ENCODE measurements around the gene FAAP100.
A peak's percentile ranks its signal among the peaks of the same experiment; 100 is the strongest.

Gene FAAP100

DNA sequence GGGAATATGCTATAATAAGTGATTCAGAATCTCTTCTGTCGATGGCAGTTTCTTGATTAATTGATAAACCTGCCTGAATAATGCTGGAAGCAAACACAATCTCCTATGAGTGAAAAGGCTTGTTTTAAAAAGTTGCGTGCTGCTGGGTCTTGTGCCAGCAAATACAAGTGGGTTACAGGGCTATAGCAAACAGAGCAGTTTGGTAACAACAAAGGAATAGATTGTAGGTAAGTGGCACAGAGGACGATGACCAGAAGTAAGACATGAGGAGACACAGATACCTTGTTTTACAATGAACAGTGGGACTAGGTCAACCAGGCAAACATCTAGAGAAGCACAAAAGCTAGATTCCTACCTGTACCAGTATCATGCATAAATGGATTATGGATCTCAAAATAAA lies 23.7 kb upstream of the FAAP100 start:
- DNase-seq = no peak

DNA sequence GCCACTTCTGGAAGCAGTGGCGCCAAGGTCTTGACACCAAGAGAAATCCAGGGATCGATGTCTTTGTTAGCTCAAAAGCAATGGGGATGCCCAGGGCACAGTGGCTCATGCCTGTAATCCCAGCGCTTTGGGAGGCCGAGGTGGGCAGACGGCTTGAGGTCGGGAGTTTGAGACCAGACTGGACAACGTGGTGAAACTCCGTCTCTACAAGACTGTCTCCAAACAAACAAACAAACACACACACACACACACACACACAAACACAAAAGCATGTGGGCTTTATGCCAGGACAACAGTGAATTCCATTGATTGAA lies 22.4 kb upstream of the FAAP100 start:
- no peak for DNase-seq

DNA sequence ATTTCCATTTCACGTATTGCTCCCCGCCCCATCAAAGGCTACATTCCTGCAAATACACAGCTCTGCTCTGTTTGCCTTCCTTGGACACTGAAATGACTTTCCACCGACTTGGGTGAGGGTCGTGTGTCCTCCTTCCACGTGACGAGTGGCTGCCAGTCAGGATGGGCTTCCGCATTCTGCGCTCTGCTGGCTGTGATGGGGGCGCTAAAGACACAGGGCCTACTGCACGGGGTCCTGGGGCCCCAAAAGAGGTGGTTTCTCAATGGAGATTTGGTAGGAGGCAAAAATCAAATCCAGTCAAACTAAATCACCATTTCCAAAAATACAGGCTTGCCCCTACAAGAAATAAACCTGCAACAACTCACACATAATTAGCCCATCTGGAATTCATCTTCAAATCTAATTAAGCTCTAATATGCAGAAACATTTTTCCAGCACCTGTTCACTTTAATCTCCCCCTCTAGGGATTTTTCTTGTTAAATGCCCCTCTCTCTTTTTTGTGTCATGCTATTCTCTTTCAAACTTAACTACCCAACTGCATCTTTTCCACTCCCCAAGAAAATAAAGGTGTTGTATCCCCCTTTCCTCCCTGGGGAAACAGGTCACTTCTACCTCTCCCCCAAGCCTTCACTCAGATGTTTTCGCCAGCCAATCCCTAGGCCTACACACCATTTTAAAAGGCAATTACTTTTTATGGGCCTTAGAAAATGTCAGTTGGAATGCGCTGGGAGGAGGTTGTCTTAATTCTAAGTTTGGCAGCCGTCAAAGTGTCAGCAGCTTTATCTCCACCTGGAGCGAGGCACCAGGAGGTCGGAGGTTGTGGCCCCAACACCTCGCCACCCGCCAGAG lies 21.9 kb upstream of the FAAP100 start:
- no peak for DNase-seq

DNA sequence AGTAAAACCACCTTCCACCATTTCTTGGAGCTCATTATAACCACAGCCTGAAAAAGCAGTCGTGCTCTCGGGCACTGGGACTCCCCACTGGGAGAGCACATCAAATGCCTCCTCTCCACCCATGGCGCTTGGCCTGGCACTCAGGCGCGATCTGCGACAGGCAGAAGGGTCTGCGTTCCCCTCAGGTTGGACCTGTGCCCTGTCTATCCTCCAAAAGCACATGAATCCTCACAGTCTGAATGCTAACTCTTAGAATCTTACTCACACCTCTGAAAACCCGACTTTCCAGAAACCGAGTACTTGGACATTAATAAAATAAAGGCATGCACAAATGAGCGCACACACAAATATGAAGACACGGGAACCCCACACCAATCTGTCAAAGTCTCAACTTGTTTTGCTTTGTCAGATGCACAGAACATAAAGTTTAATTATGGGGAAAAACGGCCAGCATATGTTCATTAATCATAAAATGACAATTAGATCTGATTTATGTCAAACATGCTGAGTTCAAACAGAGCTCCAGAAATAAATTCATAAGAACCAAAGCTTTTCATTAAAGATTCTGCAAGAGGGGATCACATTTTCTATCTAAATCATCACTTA lies 20.5 kb upstream of the FAAP100 start:
- DNase-seq = no peak

DNA sequence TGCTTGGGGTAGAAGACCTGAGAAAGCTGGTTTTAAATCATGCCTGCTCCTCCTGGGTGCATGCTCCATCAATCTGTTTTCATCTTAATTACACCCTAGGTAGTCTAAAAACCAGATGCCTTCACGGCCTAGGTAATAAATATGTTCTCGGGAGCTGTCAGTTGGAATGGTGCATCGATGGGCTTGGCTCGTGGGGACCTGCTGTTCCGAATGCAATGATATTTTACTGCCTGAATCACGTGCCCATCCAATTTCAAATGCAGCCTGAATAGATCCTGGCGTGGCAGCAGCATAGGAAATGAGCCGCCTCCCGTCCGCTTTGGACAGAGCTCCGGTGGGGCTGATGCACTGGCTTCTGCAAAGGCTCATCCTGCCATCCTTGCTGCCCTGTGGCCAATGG lies 18.8 kb upstream of the FAAP100 start:
- DNase-seq = no peak

DNA sequence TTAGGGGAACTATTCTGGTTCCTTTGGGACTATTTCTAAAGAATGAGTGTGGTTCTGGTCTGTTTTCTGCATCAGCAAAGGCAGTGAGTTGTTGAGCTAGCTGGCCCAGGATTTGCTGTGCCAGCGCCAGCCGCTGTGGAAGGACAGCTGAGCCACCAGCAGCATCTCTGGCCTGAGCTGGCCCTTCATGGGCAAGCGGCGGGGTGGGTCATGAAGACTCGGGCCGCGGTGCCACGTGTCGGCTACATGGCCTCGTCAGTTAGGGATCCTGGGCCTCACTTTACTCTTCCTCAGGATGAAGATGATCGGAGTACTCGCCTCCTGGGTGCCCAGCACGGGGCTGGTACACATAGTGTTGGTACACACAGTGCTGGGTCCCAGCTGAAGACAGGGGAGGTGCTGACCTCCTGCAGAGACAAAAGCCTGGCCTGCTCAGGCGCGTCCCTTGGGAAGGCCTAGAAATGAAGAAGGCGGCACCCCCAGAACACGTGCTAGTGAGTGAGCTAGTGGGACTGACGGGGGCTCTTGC lies 17.9 kb upstream of the FAAP100 start:
- DNase-seq = no peak

DNA sequence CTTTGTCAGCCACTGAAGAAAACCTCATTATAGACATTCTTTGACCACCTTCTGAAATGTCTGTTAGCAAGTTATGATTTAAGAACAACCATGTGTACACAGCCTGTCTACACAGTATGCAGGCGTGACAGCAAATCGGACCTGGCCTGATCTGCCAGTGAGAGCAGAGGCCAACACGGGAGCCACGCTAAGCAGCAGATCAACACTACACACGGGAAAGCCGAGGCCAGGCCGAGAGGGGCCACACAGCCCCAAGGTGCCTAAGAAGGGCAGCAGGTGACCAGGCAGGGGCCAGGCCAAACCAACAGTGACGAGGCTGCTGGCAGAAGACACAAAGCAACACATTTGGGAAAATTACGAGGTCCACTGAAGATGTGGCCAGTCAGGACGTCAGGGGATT lies 16.3 kb upstream of the FAAP100 start:
- DNase-seq = no peak

DNA sequence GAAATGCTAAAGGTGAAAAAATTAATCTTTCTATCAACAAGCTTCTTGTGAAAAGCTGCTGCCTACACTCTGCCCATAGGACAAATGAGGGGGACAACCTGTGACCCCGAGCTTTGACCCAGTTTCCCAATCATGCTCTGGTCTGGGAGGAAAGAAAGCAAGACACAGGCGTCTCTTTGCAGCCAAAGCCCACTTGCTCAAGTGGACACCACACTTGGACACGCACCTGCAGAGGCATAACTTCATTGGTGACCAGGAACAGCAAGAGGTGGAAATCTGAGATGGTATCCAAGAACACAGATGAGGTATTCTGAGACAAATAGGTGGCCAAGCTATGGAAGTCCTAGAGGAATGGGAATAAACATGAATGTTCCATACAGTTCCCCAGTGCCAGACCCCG lies 15.0 kb upstream of the FAAP100 start:
- DNase-seq = no peak

DNA sequence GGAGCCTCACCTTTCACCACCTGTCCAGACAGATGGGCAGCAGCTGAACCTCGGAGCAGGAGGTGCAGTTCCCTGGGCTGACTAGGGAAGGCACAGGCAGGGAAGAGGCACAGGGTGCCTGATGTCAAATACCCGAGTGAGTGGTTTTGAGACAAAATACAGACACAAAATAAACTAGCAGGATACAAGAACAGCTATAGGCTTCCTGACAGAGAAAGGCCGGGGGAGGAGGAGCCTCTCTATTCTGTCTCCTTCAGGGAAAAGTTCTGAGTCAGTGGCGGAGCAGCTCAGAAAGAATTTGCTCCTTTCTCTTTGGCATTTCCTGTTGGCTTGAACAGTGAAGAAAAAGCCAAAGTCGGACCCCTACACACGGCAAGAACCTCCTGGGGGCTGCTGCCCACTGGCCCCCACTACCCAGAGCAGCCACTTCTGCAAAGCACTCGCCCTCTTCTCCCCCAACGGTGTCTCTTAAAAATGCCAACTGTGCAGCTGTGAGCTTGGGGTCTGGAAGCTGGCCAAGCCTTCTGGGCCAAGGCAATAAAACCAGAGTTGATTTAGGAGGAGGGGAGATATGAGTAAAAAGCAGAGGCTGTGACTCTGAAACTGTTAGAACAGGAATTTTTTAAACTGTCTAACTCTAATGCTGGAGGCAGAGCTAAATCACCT lies 14.4 kb upstream of the FAAP100 start:
- DNase-seq = peak; percentile 59

DNA sequence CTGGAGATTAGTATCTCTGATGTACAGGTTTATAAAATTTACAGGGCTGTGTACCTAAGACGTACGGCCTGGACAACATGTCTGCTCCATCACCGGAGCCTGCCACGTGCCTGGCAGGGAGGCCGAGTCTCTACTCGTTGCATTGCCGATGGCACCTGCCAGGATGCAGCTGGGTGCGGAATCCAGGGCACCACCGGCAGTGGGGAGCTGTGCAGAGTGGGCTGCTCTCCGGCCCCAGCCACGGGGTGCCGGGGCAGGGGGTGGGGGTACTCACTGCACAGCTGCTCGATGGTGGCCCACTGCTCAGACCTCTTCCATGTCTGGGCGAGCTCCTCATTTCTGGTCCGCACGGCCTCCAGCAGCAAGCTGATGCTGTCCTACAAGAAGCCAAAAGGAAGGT lies 13.1 kb upstream of the FAAP100 start:
- no peak for DNase-seq

DNA sequence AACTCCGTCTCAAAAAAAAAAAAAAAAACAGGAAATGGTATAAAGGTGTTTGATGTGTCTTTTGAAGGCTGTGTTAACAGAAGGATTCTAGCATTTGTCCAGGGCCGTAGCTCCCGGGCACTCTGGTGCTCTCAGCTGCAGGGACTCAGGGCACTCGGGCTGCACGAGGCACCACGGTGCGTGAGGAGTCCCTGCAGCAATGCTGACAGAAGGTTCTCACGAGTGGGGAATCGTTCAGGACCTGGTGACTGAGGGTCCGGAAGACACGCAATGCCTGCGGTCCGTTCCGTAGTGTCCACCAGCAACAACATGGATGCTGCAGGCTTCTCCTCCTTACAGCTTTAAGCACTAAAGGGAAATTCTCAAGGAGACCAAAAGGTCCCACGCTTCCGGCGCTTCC lies 12.6 kb upstream of the FAAP100 start:
- DNase-seq = no peak

DNA sequence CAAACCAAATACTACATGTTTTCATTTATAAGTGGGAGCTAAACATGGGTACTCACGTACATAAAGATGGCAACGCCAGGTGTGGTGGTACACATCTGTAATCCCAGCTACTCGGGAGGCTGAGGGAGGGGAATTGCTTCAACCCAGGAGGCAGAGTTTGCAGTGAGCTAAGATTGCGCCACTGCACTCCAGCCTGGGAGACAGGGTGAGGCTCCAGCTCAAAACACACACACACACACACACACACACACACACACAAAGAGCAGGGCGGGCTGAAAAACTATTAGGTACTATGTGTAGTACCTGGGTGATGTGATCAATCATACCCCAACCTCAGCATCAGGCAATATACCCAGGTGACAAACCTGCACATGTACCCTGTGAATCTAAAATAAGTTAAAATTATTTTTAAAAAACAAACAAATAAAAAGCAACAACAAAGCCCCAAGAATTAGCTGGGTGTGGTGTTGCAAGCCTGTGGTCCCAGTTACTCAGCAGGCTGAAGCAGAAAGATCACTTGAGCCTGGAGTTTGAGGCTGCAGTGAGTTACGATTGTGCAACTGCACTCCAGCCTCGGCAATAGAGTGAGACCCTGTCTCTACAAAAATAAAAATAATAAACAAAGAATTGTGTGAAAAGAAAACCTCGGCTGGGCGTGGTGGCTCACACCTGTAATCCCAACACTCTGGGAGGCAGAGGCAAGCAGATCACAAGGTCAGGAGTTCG lies 11.9 kb upstream of the FAAP100 start:
- no peak for DNase-seq

DNA sequence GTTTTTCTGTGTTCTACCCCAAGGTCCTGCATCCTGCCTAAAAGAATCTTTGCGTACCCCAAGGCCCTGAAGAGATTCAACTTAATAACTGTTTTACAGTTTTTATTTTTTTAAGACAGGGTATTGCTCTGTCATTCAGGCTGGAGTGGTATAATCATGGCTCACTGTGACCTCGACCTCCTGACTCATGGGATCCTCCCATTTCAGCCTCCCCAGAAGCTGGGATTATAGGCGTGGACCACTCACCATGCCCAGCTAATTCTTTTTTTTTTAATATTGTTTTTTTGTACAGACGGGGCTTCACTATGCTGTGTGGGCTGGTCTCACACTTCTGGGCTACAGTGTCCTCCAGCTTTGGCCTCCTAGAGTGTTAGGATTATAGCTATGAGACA lies 9.3 kb upstream of the FAAP100 start:
- DNase-seq = no peak

DNA sequence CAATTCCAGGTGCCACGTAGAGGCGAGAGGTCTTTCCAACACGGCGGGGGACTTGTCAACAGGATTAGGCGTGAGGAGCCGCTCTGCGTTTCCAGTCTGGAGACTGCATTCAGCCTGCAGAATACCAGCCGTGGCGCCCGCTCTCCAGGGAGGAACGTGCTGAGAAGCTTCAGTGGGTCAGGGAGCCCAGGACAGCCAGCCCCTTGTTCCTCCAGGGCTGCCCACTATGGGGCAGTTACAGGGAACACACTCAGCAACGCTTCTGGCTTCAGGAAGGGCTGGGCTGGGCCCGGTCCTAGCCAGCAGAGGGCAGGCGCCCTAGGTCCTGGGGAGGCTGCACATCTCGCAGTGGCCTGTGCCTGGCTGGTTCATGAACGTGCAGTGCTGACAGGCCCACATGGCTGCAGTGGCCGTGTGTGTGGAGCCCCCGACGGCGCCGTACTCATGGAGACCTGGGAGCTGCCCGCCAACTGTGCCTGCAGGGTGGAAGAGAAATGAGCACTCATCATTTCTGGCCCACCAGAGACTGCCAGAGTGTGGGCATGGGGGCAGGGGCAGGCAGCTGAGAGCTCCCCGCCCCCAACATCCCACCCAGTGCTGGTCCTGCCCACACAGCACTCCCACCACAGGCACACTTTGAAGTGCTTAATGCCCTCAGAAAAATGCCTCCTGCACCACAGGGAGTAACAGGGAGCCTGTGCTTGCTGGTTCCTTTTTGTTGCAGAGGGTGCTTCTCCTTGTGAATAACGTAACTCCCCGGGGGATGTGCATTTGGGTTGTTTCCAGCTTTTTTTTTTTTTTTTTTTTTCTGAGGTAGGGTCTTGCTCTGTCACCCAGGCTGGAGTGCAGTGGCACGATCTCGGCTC lies 7.0 kb upstream of the FAAP100 start:
- DNase-seq = no peak

DNA sequence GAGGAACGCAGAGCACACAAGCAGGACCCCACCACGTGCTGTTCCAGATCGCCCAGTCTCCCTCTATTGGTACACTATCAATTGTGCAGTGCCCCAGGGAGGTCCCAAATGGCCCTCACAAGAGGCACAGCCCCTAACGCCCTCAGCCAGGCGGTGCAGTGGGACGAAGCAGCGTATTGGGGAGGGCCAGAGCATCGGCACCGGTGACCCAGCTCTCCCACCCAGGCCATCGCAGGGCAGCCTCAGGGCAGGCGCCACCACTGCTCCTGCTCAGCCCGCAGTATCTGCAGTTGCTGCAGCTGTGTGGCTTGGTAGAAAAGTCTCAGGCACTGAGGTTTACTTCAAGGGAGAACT lies 5.9 kb upstream of the FAAP100 start:
- no peak for DNase-seq

DNA sequence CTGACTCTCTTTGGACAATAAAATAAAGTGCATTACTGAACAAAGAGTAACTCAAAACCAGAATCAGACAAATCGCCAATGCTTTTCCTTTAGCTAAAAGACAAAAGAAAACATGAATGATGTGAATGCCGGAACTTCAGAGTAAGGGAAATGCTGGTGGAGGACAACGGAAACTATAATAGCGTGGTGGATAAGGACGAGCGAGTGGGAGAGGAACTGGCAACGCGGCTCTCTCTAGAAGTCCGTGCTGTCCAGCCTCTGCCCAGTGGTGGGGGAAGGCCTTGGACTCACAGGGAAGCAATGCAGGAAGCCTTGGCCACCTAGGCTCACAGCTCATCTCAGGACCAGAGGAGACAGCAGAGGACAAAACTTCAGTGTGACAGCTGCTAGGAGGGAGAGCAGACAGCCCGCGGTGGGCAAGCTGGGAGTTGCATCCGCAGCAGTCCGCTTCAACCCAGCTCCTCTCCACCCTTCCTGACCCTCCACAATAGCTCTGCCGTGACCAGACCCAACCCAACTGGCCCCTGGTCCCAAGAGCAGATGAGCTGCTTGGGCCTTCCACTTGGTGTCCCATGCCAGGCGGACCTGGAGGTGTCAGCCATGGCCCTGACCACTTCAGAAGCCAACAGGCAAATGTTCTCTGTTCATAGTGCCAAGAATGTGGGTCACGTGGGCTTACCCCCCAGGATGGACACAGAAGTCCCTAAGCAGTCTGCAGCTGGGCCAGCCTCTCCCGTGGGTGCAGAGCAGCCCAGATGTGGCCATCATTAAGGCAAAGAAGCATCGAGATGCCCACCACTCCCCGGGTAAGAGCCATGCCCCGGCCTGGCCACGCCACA lies 5.3 kb upstream of the FAAP100 start:
- DNase-seq = no peak

DNA sequence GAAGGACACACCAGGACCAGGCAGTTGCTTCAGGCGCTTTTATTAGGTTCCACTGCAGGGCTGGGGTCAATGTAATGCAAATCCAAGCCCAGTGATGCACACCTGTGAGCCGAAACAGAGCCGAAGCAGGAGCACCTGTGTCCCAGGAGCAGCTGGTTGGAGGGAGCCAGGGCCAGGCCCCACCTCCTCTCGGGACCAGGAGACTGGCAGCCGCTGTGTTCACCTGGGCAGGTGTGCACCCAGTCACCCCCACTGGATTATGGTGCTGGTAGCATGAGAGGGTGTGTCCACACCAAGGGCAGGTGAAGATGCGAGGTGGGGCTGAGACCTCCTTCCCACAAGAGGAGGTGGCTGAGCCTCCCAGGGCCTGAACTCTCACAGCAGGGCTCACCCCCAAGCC lies 4.7 kb upstream of the FAAP100 start:
- DNase-seq = no peak

DNA sequence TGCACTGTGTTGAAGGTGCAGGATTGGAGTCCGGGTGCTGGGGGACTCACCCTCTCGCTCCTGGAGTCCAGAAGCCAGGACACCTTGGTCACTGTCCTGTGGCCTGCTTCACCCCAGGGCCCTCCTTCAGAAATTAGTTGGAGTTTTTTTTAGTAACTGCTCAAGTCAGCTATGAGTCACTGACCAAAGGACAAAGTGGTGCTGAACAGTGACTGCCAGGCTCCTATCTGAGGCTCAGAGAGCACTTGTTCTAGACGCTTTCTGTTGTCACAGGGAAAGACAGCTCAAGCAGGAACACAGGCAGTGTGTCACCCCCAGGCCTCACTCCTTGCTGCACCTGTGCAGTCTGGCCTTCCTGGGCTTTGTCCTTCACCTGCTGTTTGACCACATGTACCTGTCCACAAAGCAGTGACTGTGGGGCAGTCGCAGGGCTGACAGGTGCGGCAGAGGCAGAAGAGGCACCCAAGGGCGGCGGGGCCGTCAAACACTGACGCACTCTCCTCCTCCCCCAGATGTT lies 4.1 kb upstream of the FAAP100 start:
- DNase-seq = no peak

DNA sequence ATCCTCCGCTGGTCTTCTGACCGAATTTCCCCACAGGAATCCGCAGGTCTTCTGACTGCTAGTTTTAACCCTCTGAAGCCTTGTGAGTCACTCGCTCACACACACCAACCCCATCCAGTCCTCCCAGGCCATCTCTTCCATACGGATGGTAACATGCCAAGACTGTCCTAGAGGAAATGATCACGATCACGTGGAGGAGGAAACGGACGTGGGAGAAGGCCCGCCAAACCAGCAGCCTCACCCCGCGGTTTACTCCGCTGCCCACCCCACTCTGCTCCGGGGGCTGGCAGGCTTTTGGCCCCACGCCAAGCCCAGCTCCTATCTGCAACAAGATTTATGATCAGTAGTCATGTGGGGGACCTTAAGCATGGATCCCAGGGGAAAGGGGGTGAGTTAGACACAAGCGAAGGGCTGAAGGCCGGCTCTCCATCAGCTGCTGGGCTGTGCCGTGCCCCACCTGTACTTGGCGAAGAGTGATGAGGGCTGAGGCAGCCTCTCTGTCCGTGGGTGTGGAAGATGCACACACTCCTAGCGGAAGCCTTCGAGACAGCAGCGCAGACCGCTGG lies 1.5 kb upstream of the FAAP100 start:
- DNase-seq = no peak

DNA sequence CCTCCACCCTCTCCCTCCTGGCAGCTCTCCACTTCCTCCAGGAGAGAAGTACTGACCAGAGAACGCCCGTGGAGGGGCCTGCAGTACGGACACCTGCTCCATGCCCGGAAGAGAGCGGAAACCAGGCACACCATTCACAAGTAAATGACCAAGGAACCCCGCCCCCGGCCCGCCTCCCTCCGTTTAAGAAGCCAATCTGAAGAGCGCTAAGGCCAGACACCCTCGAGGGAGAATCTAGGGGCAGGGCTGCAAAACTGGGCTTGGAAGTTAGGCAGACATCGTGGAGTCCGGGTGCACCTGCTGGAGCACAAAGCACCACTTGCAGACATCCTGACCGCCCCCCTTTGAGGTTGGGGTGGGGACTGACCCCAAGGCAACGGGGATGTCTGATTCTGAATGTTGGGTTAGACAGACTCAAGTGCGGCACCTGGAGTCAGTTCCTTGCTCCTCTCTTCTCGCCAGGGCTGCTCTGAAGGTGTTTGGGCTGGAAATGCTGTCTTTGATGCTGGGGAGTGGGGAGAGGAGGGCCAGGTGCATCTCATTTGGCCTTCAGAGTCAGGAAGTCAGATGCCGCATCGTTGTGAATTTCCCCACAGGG lies 964 bp upstream of the FAAP100 start:
- DNase-seq = peak; percentile 77
